Measurements from ENCODE around the gene PRKN. TPM values are rescaled to one million over a fixed set of nuclear protein-coding genes. Genes with fewer than 3 reads are reported as not detected.

PRKN gene
- total RNA-seq, 2 donors from 2014 or later = 10.7 to 21.2 TPM

- Histone ChIP-seq H3K9me3 (no peaks in the 10 kb centered on the region), H3K36me3 (no peaks in the 10 kb centered on the region), H3K27ac (no peak overlapping the region), H3K4me1 (replicated peaks) (peaks cover 6% of the 10 kb centered on the region), H3K4me3 (no peak overlapping the region), H3K27me3 (replicated peaks; ENCODE audit: insufficient read depth) (no peaks in the 10 kb centered on the region)
- intact Hi-C loops (cut with DNase I) = loop anchor here (2.0 to 5.0 kb wide), 3 partner anchors 220 to 640 kb away; no protein-coding TSS in a partner anchor
- WGBS = 92% methylated on average over 10 of the region's 10 CpGs
- TF ChIP-seq POLR2A (IDR thresholded peaks at IDR 0.05) = no peak
- TF ChIP-seq CTCF (IDR thresholded peaks at IDR 0.05) = no peak
- TF ChIP-seq POLR2AphosphoS5 (IDR thresholded peaks at IDR 0.05) = no peak
- DNase-seq (ENCODE audit: low spot score) = no peak
Observed at GRCh38 chr6:161372422-161372793, 1355.2 kb downstream of the PRKN start.

GRCh38 chr6:161370880-161371279, 1356.7 kb downstream of the PRKN start:
- WGBS = 31% methylated on average over 9 of the region's 9 CpGs
- peak; percentile 47 for DNase-seq (ENCODE audit: low spot score)
- Histone ChIP-seq H3K36me3 (no peaks in the 10 kb centered on the region), H3K4me3 (no peak overlapping the region), H3K4me1 (replicated peaks) (peaks cover 6% of the 10 kb centered on the region), H3K9me3 (no peaks in the 10 kb centered on the region), H3K27me3 (replicated peaks; ENCODE audit: insufficient read depth) (no peaks in the 10 kb centered on the region), H3K27ac (no peak overlapping the region)
- intact Hi-C loops (cut with DNase I) = loop anchor here (5.0 kb wide), 2 partner anchors 219 to 639 kb away; no protein-coding TSS in a partner anchor
- TF ChIP-seq POLR2A (IDR thresholded peaks at IDR 0.05) = no peak
- TF ChIP-seq POLR2AphosphoS5 (IDR thresholded peaks at IDR 0.05) = peak; percentile 35
- TF ChIP-seq CTCF (IDR thresholded peaks at IDR 0.05) = peak; percentile 65 to 88 (median 80)

- H3K4me1 ChIP-seq (replicated peaks) = no peaks in the 10 kb centered on the region
- no peak for DNase-seq (ENCODE audit: low spot score)
- no peak overlapping the region for H3K27ac ChIP-seq
- intact Hi-C loops (cut with DNase I) = loop anchor here (5.0 kb wide), 1 partner anchor 267 kb away; no protein-coding TSS in a partner anchor
- H3K27me3 ChIP-seq (replicated peaks; ENCODE audit: insufficient read depth) = no peaks in the 10 kb centered on the region
- 89% methylated on average over 13 of the region's 13 CpGs for WGBS
- no peaks in the 10 kb centered on the region for H3K9me3 ChIP-seq
- H3K36me3 ChIP-seq = no peaks in the 10 kb centered on the region
- TF ChIP-seq POLR2AphosphoS5 (IDR thresholded peaks at IDR 0.05) (no peak), POLR2A (IDR thresholded peaks at IDR 0.05) (no peak), CTCF (IDR thresholded peaks at IDR 0.05) (no peak)
- no peak overlapping the region for H3K4me3 ChIP-seq
Observed at GRCh38 chr6:161369339-161369738, 1358.2 kb downstream of the PRKN start.

GRCh38 chr6:161368514-161368913, 1359.1 kb downstream of the PRKN start:
- Histone ChIP-seq H3K4me1 (replicated peaks) (no peaks in the 10 kb centered on the region), H3K4me3 (no peak overlapping the region), H3K9me3 (no peaks in the 10 kb centered on the region), H3K36me3 (no peaks in the 10 kb centered on the region), H3K27me3 (replicated peaks; ENCODE audit: insufficient read depth) (no peaks in the 10 kb centered on the region), H3K27ac (no peak overlapping the region)
- TF ChIP-seq POLR2AphosphoS5 (IDR thresholded peaks at IDR 0.05) = no peak
- no peak for TF ChIP-seq POLR2A (IDR thresholded peaks at IDR 0.05)
- no peak for TF ChIP-seq CTCF (IDR thresholded peaks at IDR 0.05)
- intact Hi-C loops (cut with DNase I) = loop anchor here (5.0 kb wide), 1 partner anchor 266 kb away; no protein-coding TSS in a partner anchor
- 90% methylated on average over 7 of the region's 7 CpGs for WGBS
- DNase-seq (ENCODE audit: low spot score) = no peak

- Histone ChIP-seq H3K9me3 (no peaks in the 10 kb centered on the region), H3K27me3 (replicated peaks; ENCODE audit: insufficient read depth) (no peaks in the 10 kb centered on the region), H3K4me3 (no peak overlapping the region), H3K36me3 (no peaks in the 10 kb centered on the region), H3K27ac (no peak overlapping the region), H3K4me1 (replicated peaks) (no peaks in the 10 kb centered on the region)
- TF ChIP-seq POLR2A (IDR thresholded peaks at IDR 0.05) (no peak), CTCF (IDR thresholded peaks at IDR 0.05) (no peak), POLR2AphosphoS5 (IDR thresholded peaks at IDR 0.05) (no peak)
- 79% methylated on average over 12 of the region's 12 CpGs for WGBS
- DNase-seq (ENCODE audit: low spot score) = no peak
- intact Hi-C loops (cut with DNase I) = loop anchor here (5.0 kb wide), 1 partner anchor 265 kb away; no protein-coding TSS in a partner anchor
Observed at GRCh38 chr6:161367472-161367871, 1360.1 kb downstream of the PRKN start.
